Right atrium auricular region (tissue), 2 donors: ENCODE results near the gene EMILIN2. TPM values are rescaled to one million over a fixed set of nuclear protein-coding genes. Genes with fewer than 3 reads are reported as not detected.
"Not testable (repeated sequence)": the region's sequence is repeated elsewhere in the genome, so short reads cannot be mapped to it uniquely, and the experiment has no call there.

Source experiments
- DNase-seq: peaks from one replicate; pipeline ENCODE4 v3.0.0-alpha.2; 2019; ENCODE audit warnings: low spot score
- H3K27ac ChIP-seq, 2 donors: fragments of 200-600 bp; sonication (generic); 1 replicate in 1 of 2; 2 replicates in 1 of 2; pipeline ENCODE4 v1.5.1; 2016 to 2019
- H3K27me3 ChIP-seq, 2 donors: fragments of 200-600 bp; sonication (generic); one replicate each; pipeline versions ENCODE4 v1.5.1 to v1.6.0; 2017 to 2019
- H3K36me3 ChIP-seq: fragments of 200-600 bp; sonication (generic); one replicate; pipeline ENCODE4 v1.5.1; 2016
- H3K4me1 ChIP-seq, 2 donors: fragments of 200-600 bp; sonication (generic); one replicate each; pipeline versions ENCODE4 v1.5.1 to v1.6.0; 2017 to 2019
- H3K4me3 ChIP-seq, 2 donors: fragments of 200-600 bp; sonication (generic); 1 replicate in 1 of 2; 2 replicates in 1 of 2; pipeline ENCODE4 v1.5.1; 2017 to 2019; ENCODE audit warnings: mild to moderate bottlenecking in 1 of 2, moderate library complexity in 1 of 2
- H3K9me3 ChIP-seq, 2 donors: fragments of 200-600 bp; sonication (generic); one replicate each; pipeline ENCODE4 v1.5.1; 2019
- total RNA-seq, 2 donors: library from RNA; depleted of rRNA; stranded (reverse); fragments of >200 nt; gene quantifications; one replicate each; pipeline ENCODE4 v1.1.0, GENCODE V29; 2016
- TF ChIP-seq, protein P1 (sequence below), 2 donors: fragments of 200-600 bp; sonication (generic); IDR thresholded peaks; one replicate each; pipeline ENCODE4 v1.5.1; 2019; ENCODE audit warnings: antibody characterized with exemption in 2 of 2

The EMILIN2 gene
- total RNA-seq, 2 donors from 2014 or later, result 6.9 to 13.2 TPM

- TF ChIP-seq, protein P1, sequence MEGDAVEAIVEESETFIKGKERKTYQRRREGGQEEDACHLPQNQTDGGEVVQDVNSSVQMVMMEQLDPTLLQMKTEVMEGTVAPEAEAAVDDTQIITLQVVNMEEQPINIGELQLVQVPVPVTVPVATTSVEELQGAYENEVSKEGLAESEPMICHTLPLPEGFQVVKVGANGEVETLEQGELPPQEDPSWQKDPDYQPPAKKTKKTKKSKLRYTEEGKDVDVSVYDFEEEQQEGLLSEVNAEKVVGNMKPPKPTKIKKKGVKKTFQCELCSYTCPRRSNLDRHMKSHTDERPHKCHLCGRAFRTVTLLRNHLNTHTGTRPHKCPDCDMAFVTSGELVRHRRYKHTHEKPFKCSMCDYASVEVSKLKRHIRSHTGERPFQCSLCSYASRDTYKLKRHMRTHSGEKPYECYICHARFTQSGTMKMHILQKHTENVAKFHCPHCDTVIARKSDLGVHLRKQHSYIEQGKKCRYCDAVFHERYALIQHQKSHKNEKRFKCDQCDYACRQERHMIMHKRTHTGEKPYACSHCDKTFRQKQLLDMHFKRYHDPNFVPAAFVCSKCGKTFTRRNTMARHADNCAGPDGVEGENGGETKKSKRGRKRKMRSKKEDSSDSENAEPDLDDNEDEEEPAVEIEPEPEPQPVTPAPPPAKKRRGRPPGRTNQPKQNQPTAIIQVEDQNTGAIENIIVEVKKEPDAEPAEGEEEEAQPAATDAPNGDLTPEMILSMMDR (IDR thresholded peaks at IDR 0.05), result no peak
- H3K9me3 ChIP-seq, result no peaks in the 10 kb centered on the region
- H3K27me3 ChIP-seq, result no peaks in the 10 kb centered on the region
- DNase-seq, result peak; percentile 59
- no peaks in the 10 kb centered on the region for H3K4me1 ChIP-seq
- H3K27ac ChIP-seq, result no peak overlapping the region
- H3K4me3 ChIP-seq, result no peak overlapping the region
- peaks cover 23% of the 10 kb centered on the region for H3K36me3 ChIP-seq
These were observed 68.1 kb downstream of the EMILIN2 start for GRCh38 chr18:2914881-2915240.

DNA sequence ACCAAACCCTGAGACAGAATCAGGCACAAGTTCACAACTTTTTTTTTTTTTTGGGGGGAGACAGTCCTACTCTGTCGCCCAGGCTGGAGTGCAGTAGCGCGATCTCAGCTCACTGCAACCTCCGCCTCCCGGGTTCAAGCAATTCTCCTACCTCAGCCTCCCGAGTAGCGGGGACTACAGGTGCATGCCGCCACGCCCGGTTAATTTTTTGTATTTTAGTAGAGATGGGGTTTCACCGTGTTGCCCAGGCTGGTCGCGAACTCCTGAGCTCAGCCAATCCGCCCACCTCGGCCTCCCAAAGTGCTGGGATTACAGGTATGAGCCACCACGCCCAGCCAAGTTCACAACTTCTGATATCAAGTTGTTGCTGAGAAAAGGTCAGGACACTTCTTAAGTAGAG, 68.7 kb downstream of the EMILIN2 start:
- not testable (repeated sequence) for H3K27ac ChIP-seq, H3K9me3 ChIP-seq, H3K4me1 ChIP-seq, H3K27me3 ChIP-seq, H3K4me3 ChIP-seq
- H3K36me3 ChIP-seq, result peaks cover 30% of the 10 kb centered on the region
- peak; percentile 44 for DNase-seq

GRCh38 chr18:2916184-2916583, 69.4 kb downstream of the EMILIN2 start:
- H3K27ac ChIP-seq, result no peak overlapping the region
- H3K36me3 ChIP-seq, result peaks cover 37% of the 10 kb centered on the region
- no peak overlapping the region for H3K4me3 ChIP-seq
- no peaks in the 10 kb centered on the region for H3K9me3 ChIP-seq
- no peaks in the 10 kb centered on the region for H3K27me3 ChIP-seq
- no peak for DNase-seq
- TF ChIP-seq, protein P1 (IDR thresholded peaks at IDR 0.05), result no peak
- no peaks in the 10 kb centered on the region for H3K4me1 ChIP-seq

DNA sequence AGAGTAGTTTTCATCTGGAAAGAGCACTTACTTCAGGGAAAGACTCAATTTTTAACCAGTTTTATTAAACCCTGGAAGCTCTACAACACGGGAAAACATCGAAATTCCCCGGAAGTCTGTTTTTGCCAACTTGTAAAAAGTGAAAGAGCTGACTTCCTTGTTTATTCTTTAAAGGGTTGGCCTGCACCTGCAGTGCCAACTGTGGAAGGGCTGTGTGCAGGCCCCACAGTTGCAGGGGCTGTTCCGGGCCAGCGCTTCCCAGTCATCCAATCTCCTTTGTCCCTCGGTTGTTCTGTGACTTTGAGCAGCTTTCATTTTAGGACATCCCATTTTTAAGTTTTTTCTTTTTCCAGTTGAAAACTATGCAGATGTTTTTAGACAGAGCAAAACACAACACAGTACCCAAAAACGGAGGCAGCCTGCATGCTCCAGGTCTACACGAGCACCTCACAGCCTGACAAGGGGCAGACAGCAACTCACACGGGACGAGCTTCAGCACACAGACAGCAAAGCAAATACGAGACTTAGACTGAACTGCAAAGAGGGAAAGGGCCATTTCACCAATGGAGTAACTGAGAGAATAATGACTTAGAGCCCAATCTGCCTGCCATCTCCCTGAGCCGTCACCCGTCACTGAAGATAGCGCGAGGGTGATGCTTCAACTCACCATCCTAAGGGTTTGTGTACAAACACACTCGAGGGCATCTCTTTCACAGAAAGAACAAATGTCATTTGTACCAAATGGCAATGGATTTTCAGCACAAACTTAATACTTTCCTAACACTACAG, 70.6 kb downstream of the EMILIN2 start:
- peaks cover 49% of the 10 kb centered on the region for H3K36me3 ChIP-seq
- H3K4me3 ChIP-seq, result no peak overlapping the region
- H3K27ac ChIP-seq, result no peak overlapping the region
- DNase-seq, result peak; percentile 57
- H3K9me3 ChIP-seq, result no peaks in the 10 kb centered on the region
- H3K4me1 ChIP-seq, result no peaks in the 10 kb centered on the region
- H3K27me3 ChIP-seq, result no peaks in the 10 kb centered on the region
- TF ChIP-seq, protein P1 (IDR thresholded peaks at IDR 0.05), result no peak

DNA sequence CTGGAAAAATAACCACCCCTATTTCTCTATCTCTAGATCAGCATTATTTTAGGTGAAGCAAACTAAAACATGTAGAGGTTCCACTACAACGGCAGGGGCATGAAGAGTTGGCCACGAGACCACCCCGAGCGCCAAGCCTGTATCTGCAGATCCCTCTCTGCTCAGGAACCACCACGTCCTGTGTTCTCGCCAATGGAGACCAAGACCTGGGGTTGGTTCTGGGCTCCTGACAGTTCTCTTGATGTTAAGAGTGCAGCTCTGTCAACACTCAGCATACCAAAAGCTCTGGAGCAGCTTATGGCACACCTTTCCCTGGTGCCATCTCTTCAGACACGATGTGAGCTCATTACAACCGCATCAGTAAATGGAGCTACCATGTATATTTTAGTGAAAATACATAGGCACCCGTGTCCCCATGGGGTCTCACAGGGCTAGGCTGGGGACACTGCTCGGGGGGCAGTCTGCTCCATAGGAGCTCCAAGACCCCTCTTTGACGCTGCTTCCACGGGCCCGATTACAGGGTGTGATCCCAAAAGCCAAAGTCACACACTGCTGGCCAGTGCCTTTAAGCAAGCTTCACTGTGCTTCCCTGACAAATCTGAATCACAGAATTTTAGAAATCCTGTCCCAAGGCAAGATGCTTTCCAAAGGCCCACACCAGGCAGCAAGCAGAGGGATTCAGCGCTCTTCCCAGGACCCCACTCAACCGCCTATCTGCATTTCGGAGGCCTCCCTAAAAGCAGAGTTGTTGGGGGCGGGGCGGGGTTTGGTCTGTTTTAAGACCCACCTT, 72.2 kb downstream of the EMILIN2 start:
- Histone ChIP-seq H3K4me3 (no peak overlapping the region), H3K9me3 (no peaks in the 10 kb centered on the region), H3K27ac (no peak overlapping the region), H3K27me3 (no peaks in the 10 kb centered on the region), H3K36me3 (peaks cover 54% of the 10 kb centered on the region), H3K4me1 (no peaks in the 10 kb centered on the region)
- DNase-seq, result peak; percentile 43
- TF ChIP-seq, protein P1 (IDR thresholded peaks at IDR 0.05), result no peak

GRCh38 chr18:2919600-2919999, 72.8 kb downstream of the EMILIN2 start:
- Histone ChIP-seq H3K27ac (no peak overlapping the region), H3K4me3 (no peak overlapping the region), H3K27me3 (no peaks in the 10 kb centered on the region), H3K36me3 (peaks cover 56% of the 10 kb centered on the region), H3K9me3 (no peaks in the 10 kb centered on the region), H3K4me1 (no peaks in the 10 kb centered on the region)
- TF ChIP-seq, protein P1 (IDR thresholded peaks at IDR 0.05), result no peak
- DNase-seq, result peak; percentile 36
